ENCODE results near the gene GOLGA8K.
"Not testable (repeated sequence)": the region's sequence is repeated elsewhere in the genome, so short reads cannot be mapped to it uniquely, and the experiment has no call there.

The GOLGA8K gene

GRCh38 chr15:32370064-32370463 is 33.0 kb downstream of the GOLGA8K start:
- DNase-seq (ENCODE audit: low read depth in 1 of 2, low spot score in 1 of 2); H3K4me3 ChIP-seq (replicated peaks; ENCODE audit: insufficient read depth, low read length); H3K27ac ChIP-seq (replicated peaks); H3K27me3 ChIP-seq (ENCODE audit: insufficient read depth, poor library complexity, severe bottlenecking): not testable (repeated sequence)

GRCh38 chr15:32366492-32366891 is 36.6 kb downstream of the GOLGA8K start:
- H3K27ac ChIP-seq (replicated peaks); DNase-seq (ENCODE audit: low read depth in 1 of 2, low spot score in 1 of 2); H3K27me3 ChIP-seq (ENCODE audit: insufficient read depth, poor library complexity, severe bottlenecking); H3K4me3 ChIP-seq (replicated peaks; ENCODE audit: insufficient read depth, low read length): not testable (repeated sequence)

DNA sequence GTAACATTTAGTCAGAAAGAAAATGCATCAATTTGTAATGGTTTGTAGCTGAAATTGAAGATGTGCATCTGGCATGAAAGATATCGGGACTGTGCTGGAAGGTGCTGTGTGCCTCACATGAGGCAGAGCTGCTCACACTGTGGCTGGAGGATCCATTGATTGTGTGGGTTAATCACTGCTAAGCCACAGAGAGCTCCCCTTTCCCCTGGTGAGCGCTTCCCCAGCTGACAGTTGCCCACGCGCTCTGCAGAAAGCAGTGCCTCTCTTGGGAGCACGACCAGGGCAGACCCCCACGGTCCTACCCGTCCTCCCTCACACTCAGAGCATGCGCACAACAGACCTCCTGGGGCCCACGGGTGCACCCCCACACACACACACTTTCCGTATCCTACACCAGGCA is 37.1 kb downstream of the GOLGA8K start:
- DNase-seq (ENCODE audit: low read depth in 1 of 2, low spot score in 1 of 2); H3K4me3 ChIP-seq (replicated peaks; ENCODE audit: insufficient read depth, low read length): not testable (repeated sequence)

DNA sequence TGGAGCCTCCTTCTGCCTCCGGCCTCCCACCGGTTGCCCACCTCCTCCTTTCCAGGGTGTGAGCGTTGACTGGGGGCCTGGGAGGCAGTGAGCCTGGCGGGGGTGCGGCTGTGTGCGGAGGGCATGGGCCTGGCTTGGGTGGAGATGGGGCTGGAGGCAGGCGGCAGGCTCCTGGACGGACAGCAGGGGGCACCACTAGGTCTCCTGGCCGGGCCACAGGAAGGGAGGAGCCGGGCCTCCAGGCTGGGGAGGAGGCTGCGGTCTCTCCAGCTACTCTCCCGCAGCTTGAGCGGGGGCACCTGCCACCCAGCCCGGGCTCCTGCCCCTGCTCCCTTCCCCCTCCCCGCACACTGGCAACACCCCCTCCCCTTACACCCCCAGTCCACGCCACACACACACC is 38.1 kb downstream of the GOLGA8K start:
- not testable (repeated sequence) for H3K27ac ChIP-seq (replicated peaks); H3K27me3 ChIP-seq (ENCODE audit: insufficient read depth, poor library complexity, severe bottlenecking); H3K4me3 ChIP-seq (replicated peaks; ENCODE audit: insufficient read depth, low read length)
- DNase-seq (ENCODE audit: low read depth in 1 of 2, low spot score in 1 of 2): peak in 1 of 2 experiments; percentile 50

More for the DNA sequence above, 37.1 kb downstream of the GOLGA8K start:
- not testable (repeated sequence) for H3K27ac ChIP-seq (replicated peaks); H3K27me3 ChIP-seq (ENCODE audit: insufficient read depth, poor library complexity, severe bottlenecking)

DNA sequence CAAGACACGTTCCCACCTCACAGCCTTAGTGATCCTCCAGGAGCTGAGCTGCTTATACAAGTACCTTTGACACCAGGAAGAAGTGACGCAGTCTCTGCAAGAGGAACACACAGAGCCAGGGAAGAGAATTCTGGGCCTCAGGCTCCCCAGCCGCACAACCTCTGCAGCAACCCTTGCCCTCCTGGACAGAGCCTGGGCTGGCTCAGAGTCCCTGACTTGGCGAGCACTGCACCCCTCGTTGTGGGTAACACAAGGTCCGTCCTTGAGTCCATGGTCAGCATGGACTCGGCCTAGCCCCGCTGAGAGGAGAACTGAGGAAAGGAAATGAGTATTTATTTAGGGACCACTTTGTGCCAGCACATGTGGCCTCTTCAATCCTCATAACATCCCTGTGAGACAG is 39.6 kb downstream of the GOLGA8K start:
- not testable (repeated sequence) for DNase-seq (ENCODE audit: low read depth in 1 of 2, low spot score in 1 of 2); H3K27ac ChIP-seq (replicated peaks); H3K27me3 ChIP-seq (ENCODE audit: insufficient read depth, poor library complexity, severe bottlenecking); H3K4me3 ChIP-seq (replicated peaks; ENCODE audit: insufficient read depth, low read length)

- not testable (repeated sequence) for H3K27me3 ChIP-seq (ENCODE audit: insufficient read depth, poor library complexity, severe bottlenecking); H3K27ac ChIP-seq (replicated peaks); H3K4me3 ChIP-seq (replicated peaks; ENCODE audit: insufficient read depth, low read length); DNase-seq (ENCODE audit: low read depth in 1 of 2, low spot score in 1 of 2)
Measured at GRCh38 chr15:32361662-32362061, 41.4 kb downstream of the GOLGA8K start.

- not testable (repeated sequence) for H3K4me3 ChIP-seq (replicated peaks; ENCODE audit: insufficient read depth, low read length); H3K27ac ChIP-seq (replicated peaks); H3K27me3 ChIP-seq (ENCODE audit: insufficient read depth, poor library complexity, severe bottlenecking); DNase-seq (ENCODE audit: low read depth in 1 of 2, low spot score in 1 of 2)
Measured at GRCh38 chr15:32358462-32358861, 44.6 kb downstream of the GOLGA8K start.

DNA sequence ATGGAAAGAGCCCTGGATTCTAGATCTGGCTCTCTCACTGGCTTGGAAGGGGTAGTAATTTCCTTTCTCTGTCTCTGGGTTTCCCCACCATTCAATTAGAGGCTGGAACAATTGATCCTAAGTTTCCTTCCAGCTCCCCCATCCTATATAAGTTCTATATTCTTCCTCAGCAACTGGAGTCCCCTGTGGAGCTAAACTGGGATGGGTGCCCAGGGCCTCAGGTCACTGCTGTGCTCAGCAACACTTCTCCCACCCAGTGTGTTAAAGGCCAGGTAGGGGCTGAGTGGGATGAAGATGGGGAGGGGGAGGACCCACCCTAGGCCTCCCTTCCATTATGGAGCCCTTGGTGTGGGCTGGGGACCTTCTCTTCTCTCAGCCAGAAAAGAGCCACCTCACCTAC is 46.2 kb downstream of the GOLGA8K start:
- H3K4me3 ChIP-seq (replicated peaks; ENCODE audit: insufficient read depth, low read length); DNase-seq (ENCODE audit: low read depth in 1 of 2, low spot score in 1 of 2); H3K27me3 ChIP-seq (ENCODE audit: insufficient read depth, poor library complexity, severe bottlenecking); H3K27ac ChIP-seq (replicated peaks): not testable (repeated sequence)

GRCh38 chr15:32352748-32353147 is 50.3 kb downstream of the GOLGA8K start:
- H3K27ac ChIP-seq (replicated peaks); H3K27me3 ChIP-seq (ENCODE audit: insufficient read depth, poor library complexity, severe bottlenecking); H3K4me3 ChIP-seq (replicated peaks; ENCODE audit: insufficient read depth, low read length); DNase-seq (ENCODE audit: low read depth in 1 of 2, low spot score in 1 of 2): not testable (repeated sequence)

GRCh38 chr15:32350563-32351220 is 52.4 kb downstream of the GOLGA8K start:
- not testable (repeated sequence) for H3K27ac ChIP-seq (replicated peaks); H3K27me3 ChIP-seq (ENCODE audit: insufficient read depth, poor library complexity, severe bottlenecking); DNase-seq (ENCODE audit: low read depth in 1 of 2, low spot score in 1 of 2); H3K4me3 ChIP-seq (replicated peaks; ENCODE audit: insufficient read depth, low read length)

GRCh38 chr15:32347037-32347436 is 56.1 kb downstream of the GOLGA8K start:
- H3K27ac ChIP-seq (replicated peaks); H3K4me3 ChIP-seq (replicated peaks; ENCODE audit: insufficient read depth, low read length); H3K27me3 ChIP-seq (ENCODE audit: insufficient read depth, poor library complexity, severe bottlenecking); DNase-seq (ENCODE audit: low read depth in 1 of 2, low spot score in 1 of 2): not testable (repeated sequence)

DNA sequence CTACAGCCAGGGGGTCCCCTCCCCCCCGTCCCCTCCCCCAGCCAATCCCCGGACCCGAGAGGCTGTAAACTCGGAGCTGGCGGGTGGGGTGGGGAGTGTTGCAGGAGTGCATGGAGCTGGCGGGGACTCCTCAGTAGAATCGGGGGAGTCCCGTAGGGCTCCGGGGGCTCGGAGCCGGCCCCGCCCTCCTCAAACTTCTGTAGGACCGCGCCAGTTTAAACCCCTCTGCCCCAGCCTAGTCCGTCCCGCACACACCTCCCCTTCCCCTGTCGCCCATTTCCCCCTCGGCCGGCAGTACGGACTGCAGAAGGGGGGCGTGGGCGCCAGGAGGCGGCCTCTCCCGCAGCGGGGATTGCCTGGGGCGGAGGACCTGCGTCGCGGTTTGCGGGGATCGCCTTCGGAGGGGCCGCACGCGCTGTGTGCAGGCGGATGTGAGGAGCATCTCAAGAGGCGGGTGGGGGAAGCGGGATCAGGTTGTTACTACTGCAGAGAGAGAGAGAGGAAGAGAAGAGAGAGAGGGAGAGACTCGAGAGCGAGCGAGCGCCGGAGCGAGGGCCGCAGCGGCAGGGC is 57.0 kb downstream of the GOLGA8K start:
- H3K4me3 ChIP-seq (replicated peaks; ENCODE audit: insufficient read depth, low read length); H3K27me3 ChIP-seq (ENCODE audit: insufficient read depth, poor library complexity, severe bottlenecking): not testable (repeated sequence)

GRCh38 chr15:32343921-32344320 is 59.2 kb downstream of the GOLGA8K start:
- not testable (repeated sequence) for H3K27me3 ChIP-seq (ENCODE audit: insufficient read depth, poor library complexity, severe bottlenecking); DNase-seq (ENCODE audit: low read depth in 1 of 2, low spot score in 1 of 2); H3K27ac ChIP-seq (replicated peaks); H3K4me3 ChIP-seq (replicated peaks; ENCODE audit: insufficient read depth, low read length)

More for the DNA sequence above, 57.0 kb downstream of the GOLGA8K start:
- not testable (repeated sequence) for H3K27ac ChIP-seq (replicated peaks); DNase-seq (ENCODE audit: low read depth in 1 of 2, low spot score in 1 of 2)
